Posterior cingulate gyrus (tissue), 11 donors: ENCODE measurements around the gene PCNT.
"Not testable (repeated sequence)": the region's sequence is repeated elsewhere in the genome, so short reads cannot be mapped to it uniquely, and the experiment has no call there.

ENCODE experiments used
- DNase-seq, 10 donors: peaks; one replicate each; pipeline versions ENCODE4 v3.0.0 to v3.0.0-alpha.2; 2020 to 2021; ENCODE audit warnings: mixed read lengths in 3 of 10
- intact Hi-C: fragments of 100-400 bp; cut with DNase I; formaldehyde crosslinking; loops from one replicate; pipeline ENCODE4 v1.15.1; 2023

The PCNT gene

DNA sequence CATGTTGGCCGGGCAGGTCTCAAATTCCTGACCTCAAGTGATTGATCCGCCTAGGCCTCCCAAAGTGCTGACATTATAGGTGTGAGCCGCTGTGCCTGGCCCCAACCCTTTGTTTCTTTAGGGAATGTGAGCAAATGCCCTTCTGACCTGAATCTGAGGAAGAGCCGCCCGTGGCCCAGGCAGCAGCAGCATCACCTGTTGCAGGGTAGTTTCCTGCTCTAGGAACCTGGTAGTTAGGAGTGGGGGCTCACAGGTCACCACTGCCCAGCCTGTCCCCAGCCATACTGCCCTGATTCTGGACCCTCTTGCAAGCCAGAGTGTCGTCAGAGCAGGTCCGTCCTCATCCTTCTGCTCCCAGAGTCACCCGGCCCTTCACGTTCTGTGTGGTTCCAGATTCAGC lies 24.8 kb upstream of the PCNT start:
- intact Hi-C loops, result no loop called here
- peak in 3 of 10 donors; percentile 8 to 32 (median 28) for DNase-seq

DNA sequence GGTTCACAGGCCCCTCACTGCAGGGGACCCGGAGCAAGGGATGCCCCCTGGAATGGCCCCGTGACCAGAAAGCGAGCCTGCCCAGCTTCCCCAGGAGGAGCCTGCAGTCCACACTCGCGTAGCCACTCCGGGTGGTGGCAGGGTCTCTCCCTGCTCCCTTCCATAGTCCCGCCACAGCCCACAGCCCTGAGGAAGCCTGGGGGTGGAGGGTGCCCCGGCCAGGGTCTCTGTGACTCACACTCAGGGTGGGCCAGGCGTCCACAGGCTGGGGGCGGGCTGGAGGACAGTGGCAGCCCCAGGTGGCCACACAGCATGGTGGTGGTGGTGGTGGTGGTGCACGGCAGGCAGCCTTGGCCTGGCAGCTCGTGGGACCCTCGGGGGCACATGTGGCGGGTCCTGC lies 22.2 kb upstream of the PCNT start:
- intact Hi-C loops, result no loop called here
- DNase-seq, result peak in 3 of 10 donors; percentile 43 to 70 (median 68)

DNA sequence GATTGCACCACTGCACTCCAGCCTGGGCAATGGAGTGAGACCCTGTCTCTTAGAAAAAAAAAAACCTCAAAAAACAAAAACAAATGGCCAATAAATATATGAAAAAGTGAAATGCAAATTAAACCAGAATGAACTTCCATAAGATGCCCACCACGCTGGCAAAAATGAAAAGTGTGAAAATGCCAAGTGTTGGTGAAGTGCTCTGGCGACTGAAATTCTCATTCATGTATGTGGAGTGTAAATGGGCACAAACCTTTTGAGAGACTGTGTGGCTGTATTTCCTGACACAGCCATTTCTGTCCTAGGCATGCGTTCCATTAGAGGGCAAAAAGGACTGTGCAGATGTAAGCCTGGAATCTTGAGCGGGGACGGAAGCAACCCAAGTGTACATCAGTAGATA lies 19.5 kb upstream of the PCNT start:
- DNase-seq, result peak in 1 of 10 donors; percentile 9
- intact Hi-C loops, result no loop called here

DNA sequence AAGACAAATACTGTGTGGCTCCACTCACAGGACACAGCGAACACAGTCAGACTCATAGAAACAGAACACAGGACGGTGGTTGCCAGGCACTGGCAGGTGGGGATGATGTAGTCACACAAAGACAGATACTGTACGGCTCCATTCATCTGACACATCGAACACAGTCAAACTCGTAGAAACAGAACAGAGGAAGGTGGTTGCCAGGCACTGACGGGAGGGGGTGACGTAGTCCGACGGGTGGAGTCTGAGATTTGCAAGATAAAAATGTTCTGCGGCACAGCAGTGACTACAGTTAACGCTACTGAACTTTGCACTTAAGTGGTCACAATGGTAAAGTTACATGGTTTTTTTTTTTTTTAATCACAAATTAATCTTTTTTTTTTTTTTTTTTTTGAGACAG lies 19.0 kb upstream of the PCNT start:
- peak in 6 of 10 donors; percentile 2 to 94 (median 54) for DNase-seq

DNA sequence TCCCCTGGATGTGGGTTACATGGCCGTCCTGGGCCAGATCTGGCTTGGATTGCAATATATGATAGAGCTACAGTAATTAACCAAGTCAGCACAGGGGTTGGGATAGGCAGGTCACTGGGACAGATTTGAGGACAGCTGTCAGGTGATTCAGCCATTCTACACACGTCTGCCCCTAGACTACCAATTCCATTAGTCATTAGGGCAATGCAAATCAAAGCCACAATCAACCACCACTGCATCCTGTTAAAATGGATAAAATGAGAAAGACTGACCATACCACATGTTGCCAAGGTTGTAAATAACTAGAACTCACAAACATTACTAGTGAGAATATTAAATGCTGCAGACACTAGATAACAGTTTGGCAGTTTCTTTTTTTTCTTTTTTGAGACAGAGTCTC lies 16.3 kb upstream of the PCNT start:
- peak in 1 of 10 donors; percentile 33 for DNase-seq
- intact Hi-C loops, result no loop called here

More for the DNA sequence above, 19.0 kb upstream of the PCNT start:
- intact Hi-C loops, result no loop called here

DNA sequence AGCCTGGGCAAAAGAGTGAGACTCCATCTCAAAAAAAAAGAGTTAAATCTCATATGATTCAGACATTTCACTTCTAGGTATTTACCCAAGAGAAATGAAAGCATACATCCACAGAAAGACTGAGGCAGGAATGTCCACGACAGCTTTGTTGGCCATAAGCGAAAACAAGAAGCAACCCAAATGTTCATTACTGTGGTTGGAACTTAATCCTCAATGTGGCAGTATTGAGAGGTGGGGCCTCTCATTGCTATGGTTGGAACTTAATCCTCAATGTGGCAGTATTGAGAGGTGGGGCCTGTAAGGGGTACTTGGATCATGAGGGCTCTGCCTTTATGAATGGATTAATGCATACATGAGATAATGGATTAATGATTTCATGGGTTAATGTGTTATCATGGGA lies 15.5 kb upstream of the PCNT start:
- DNase-seq, result no peak
- intact Hi-C loops, result no loop called here

DNA sequence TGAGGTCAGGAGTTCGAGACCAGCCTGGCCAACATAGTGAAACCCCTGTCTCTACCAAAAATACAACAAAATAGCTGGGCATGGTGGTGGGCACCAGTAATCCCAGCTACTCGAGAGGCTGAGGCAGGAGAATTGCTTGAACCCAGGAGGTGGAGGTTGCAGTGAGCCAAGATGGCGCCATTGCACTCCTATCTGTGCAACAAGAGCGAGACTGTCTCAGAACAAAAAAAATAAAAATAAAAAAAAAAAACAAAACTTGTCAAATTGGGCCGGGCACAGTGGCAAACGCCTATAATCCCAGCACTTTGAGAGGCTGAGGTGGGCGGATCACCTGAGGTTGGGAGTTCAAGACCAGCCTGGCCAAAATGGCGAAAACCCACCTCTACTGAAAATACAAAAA lies 13.7 kb upstream of the PCNT start:
- intact Hi-C loops, result not testable (repeated sequence)

DNA sequence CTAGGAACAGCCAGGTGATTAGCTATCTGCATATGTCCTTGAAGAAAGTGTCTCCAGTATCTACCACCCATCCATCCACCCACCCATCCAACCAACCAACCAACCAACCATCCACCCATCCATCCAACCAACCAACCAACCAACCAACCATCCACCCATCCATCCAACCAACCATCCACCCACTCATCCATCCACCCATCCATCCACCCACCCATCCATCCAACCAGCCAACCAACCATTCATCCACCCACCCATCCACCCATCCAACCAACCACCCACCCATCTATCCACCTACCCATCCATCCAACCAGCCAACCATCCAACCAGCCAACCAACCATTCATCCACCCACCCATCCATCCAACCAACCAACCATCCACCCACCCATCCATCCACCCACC lies 12.4 kb upstream of the PCNT start:
- DNase-seq, result peak in 1 of 10 donors; percentile 7
- intact Hi-C loops, result no loop called here

More for the DNA sequence above, 13.7 kb upstream of the PCNT start:
- DNase-seq, result peak in 1 of 10 donors; percentile 21

DNA sequence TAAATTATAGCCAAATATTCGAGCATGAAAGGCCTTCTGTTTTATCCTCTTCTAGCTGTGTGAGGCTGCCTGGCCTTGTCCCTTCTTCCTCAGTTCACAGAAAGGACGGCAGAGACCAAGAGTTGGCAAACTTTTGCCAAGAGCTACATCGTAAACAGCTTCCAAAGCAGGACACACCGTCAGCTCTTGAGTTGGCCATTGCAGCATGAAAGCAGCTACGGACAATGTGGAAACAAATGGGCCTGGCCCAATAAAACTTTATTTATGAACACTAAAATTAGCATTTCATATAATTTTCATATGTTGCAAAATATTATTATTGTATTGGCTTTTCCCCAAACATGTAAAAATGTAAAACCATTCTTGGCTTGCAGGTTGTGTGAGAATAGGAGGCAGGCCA lies 11.0 kb upstream of the PCNT start:
- intact Hi-C loops, result no loop called here
- DNase-seq, result peak in 1 of 10 donors; percentile 8

DNA sequence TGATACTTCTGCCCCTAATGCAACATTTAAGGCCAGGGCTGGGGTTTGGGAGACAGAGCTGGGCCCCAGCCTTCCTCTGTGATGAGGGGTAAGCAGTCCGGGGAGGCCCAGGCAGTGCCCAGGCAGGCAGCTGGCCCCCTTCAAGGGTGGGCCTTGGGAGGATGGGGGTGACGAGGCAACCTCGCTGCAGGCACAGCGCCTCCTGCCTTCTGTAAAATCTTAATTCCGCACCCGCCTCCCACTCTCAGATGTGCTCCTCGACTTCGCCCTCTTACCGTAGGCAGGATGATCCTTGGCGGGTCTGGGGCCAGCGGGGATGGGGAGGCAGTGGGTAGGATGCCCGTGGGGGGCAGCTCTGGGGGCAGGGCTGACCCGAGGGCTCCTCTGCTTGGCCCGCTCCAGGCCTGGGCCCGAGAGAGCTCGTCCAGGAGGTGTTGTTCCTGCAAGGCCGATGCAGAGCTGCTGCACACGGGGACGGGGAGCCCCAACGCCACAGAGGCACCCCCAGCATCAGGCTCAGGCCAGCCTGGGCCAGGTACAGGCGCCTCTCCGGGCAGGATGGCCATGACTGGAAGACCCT lies 9.4 kb upstream of the PCNT start:
- intact Hi-C loops, result no loop called here
- DNase-seq, result peak in 1 of 10 donors; percentile 49

DNA sequence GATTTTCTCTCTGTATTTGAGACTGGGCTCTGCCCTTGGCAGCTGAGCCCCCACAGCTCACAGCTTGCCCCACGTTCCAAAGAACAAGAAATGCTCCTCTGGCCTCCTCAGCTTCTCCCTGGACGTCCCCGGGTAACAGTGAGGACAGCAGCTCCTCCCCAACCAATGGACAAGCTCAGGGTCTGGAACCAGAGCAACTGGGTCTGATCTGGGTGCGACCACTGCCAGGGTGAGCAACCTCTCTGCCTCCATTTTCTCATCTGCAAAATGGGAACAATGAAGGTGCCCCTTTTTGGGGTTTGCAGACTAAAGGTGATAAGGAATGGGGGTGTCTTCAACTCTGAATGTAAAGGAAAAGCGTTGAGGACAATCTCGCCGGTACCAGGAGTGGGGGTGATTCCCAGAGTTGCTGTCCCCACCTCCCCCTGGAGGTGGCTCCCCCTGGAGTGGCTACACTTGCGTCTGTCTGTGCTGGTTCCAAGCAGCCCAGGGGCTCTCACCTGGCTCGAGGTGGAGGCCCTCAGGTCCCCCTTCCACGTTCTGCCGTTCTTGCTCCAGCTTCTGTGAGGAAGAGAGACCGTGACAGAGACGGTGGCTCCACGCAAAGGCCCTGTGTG lies 7.1 kb upstream of the PCNT start:
- no peak for DNase-seq
- intact Hi-C loops, result no loop called here

DNA sequence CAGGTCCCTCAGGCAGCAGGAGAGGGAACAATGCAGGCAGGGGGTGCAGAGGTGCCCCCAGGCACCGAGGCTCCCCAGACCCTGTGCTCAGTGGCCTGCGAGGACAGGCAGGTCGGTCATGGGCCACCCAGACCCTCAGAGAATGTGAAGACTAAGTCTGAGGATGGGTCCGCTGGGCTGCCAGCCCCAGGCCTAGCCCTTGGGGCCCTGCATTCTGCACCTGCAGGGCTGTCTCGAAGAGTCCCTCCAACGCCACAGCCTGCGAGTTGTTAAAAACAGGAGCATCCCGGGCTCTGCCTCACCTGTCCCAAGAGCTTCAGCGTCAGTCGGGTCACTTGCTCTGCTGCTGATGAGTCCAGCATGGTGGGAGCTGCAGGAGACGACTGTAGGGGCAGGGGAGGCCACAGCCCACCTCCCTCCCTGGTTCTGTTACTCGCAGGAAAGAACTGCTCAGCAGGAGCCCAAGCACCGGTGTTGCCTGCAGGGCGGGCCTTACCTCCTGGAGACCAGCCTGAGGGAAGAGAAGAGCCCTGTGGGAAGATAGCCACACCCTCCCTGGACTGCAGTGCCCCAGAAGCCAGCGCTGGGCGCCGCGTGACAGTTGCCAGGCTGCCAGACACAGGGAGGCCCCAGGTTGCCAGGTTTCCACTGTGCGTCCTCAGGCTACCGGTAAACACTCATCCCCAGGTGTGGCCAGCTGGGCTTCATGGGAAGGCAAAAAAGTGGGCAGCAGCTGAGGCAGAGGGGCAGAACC lies 6.1 kb upstream of the PCNT start:
- intact Hi-C loops, result no loop called here
- DNase-seq, result peak in 2 of 10 donors; percentile 45 to 82

DNA sequence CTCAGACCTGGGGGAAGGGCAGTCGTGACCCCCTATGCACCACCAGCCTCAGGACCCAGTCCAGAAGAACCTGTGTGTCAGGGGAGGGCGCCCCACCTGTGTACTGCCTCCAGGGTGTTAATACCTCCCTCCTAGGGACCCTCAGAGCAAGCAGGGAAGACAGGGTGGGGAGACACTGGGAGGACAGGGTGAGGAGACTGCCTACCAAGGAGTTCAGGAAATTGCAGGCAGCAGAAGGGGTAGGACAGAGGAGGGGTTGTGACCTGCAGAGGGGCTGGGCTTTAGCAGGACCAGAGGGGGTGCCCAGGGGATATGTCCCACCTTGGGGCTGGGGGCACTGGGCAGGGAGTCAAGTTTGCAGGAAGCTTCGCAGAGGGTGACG lies 5.5 kb upstream of the PCNT start:
- DNase-seq, result peak in 1 of 10 donors; percentile 51

DNA sequence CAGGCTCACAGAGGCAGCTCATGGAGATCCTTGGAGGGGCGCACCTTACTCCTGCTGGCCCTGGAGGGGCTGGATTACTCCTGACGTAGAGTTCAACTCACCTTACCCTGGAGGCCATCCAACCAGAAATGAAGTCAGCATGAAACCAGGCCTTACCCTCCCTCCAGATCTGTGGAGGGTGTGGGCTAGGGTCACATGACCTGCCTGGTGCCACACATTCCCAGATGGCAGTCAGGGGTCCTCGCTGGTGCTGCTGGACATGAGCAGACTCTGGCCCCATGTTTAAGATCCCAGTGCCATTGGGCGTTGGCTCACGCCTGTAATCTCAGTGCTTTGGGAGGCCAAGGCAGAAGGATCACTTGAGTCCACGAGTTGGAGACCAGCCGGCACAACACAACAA lies 4.8 kb upstream of the PCNT start:
- DNase-seq, result peak in 1 of 10 donors; percentile 29
- intact Hi-C loops, result no loop called here

More for the DNA sequence above, 5.5 kb upstream of the PCNT start:
- intact Hi-C loops, result no loop called here

DNA sequence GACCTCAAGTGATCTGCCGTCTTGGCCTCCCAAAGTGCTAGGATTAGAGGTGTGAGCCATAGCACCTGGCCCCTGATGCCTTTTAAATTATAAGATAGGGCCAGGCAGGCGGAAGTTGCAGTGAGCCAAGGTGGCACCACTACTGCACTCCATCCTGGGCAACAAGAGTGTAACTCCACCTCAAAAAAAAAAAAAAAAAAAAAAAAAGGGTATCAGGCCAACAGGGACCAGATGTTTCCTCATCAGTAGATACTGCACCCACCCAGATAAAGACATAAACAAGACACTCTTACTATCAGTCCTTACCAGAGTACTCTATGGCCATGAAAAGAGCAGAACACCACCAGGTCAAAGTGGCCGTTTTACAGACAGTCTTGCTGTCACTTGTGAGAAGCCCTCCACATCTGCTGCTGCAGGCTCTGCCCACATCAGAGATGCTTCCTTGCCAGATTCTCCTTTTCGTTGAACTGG lies 3.6 kb upstream of the PCNT start:
- peak in 1 of 10 donors; percentile 8 for DNase-seq
- intact Hi-C loops, result loop anchor here (10.0 kb wide), 2 partner anchors 134 to 176 kb away; partner anchors contain the start of gene DIP2A

DNA sequence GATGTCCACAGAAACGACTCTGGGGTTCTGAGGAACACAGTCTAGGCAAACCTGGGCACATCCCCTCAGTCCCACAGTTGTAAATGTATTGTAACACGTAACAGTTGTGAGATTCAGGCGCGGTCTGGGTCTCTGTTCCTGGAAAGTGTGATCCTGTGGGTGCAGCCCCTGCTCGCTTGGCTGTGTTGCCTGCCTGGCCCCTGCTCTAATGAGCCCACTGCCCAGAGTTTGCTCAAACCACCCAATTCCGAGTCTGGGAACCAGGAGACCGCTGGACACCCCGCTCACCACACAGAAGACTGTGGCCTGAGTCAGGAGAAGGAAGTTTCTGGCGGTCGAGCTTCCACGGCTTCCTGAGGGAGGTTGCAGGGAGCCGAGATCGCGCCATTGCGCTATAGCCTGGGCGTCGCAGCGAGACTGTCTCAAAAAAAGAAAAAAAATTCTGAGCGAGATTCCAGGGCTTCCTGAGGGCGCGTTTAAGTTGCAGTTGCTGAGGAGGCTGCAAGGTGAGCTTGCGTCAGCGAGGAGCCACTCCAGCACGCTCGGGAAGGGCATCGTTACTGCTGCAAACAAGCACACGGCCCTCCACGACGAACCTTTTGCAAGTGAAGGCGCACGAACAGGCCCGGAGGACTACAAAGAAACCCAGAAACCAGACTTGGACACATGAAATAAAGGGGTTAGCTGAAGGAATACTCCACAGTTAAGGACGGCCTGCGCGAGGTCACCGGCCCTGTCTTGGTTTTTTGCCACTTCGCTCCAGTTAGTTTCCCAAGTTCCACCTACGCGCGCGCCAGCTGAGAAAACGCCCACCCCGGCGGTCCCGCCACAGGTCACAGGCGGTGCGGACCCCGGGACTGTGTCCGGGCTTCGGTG lies 1.4 kb upstream of the PCNT start:
- intact Hi-C loops, result loop anchor here (2.0 to 10.0 kb wide), 3 partner anchors 36 to 178 kb away; partner anchors contain the start of genes DIP2A and YBEY
- peak in 1 of 10 donors; percentile 61 for DNase-seq

DNA sequence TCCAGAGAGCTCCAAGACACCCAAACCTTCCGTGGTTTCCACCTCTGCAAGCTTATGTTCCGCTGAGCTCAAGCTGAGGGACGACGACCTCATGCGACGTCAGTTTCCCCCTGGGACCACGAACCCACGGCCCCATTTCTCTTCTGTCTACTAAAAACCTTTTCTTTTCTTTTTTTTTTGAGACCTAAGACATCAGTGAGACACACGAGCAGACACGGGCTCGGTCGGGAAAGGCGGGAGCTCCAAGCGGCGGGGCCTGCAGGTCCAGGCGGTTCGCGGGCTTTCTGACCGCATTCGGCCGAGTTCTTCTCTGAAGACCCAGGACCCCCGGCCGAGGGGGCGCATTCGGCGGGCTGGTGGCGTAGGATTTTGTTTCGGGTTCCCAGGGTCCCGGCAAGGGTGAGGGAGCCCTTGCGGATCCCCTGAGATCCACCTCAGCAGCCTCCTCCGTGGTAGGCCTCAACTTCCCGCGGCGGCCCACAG lies 688 bp upstream of the PCNT start:
- intact Hi-C loops, result loop anchor here (2.0 to 10.0 kb wide), 3 partner anchors 36 to 178 kb away; partner anchors contain the start of genes DIP2A and YBEY
- DNase-seq, result peak in 1 of 10 donors; percentile 81

DNA sequence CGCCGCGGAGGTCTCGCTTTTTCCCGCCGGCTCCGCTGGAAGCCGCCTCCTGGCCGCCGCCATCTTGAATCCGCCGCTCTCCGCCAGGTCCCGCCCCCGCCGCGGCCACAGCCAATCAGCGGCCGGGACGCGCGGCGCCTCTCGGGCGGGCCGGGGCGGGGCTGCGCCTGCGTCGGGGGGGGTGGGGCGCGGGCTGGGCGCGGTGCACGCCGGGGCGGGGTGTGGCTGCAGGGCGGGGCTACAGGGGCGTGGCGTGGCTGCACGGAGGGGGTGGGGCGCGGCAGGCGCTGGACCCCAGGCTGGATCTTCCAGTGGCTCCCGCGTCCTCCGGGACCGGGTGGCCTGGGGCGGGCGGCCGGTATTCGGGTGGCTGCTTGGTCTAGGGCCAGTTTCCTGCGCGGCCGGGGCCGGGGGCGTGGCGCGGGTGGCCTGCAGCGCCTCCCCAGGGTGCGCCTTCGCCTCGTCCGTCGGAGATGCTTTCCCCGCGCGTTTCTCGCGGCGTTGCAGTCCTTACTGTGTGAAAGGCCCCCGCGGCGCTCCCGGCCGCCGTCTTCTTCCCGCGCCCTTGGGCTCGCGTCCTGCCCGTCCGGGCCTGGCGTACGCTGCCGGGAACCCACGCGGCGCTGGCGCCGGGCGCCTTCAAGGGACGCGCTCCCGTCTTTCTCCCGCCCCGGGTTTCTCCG lies 575 bp downstream of the PCNT start:
- intact Hi-C loops, result loop anchor here (2.0 to 10.0 kb wide), 3 partner anchors 96 to 180 kb away; partner anchors contain the start of genes DIP2A and LSS
- DNase-seq, result peak; percentile 79 to 98 (median 84)
